GM12801 (cell line): ENCODE data around the gene TM9SF1.

Experiments used
- CTCF ChIP-seq: IDR thresholded peaks from one replicate; pipeline ENCODE4 v1.5.1; 2011; ENCODE audit warnings: control low read depth; ENCODE audit not compliant: insufficient read length; ENCODE audit errors: extremely low read depth

TM9SF1 gene

GRCh38 chr14:24162093-24162492 is 33.1 kb downstream of the TM9SF1 start:
- TF ChIP-seq CTCF, result no peak

- peak; percentile 65 for TF ChIP-seq CTCF
These were observed 34.1 kb downstream of the TM9SF1 start, which contains the start of gene IRF9 for GRCh38 chr14:24160850-24161804. Gene IRF9, plus strand, starts transcription at chr14:24161265. Its CDS starts 880 bp downstream, at chr14:24162145.

- no peak for TF ChIP-seq CTCF
These were observed 34.8 kb downstream of the TM9SF1 start for GRCh38 chr14:24160499-24160849.

- TF ChIP-seq CTCF, result no peak
These were observed 35.3 kb downstream of the TM9SF1 start for GRCh38 chr14:24159777-24160498.

- no peak for TF ChIP-seq CTCF
These were observed 37.9 kb downstream of the TM9SF1 start for GRCh38 chr14:24157331-24157730.

- no peak for TF ChIP-seq CTCF
These were observed 38.4 kb downstream of the TM9SF1 start for GRCh38 chr14:24156840-24157239.

GRCh38 chr14:24155100-24155499 is 40.1 kb downstream of the TM9SF1 start:
- TF ChIP-seq CTCF, result no peak
